Stomach (tissue), 4 donors: ENCODE results near the gene KCNJ15.

ENCODE experiments used
- EP300 ChIP-seq: sonication (generic); formaldehyde crosslinking; IDR thresholded peaks from one replicate; pipeline ENCODE4 v1.6.1; 2017; ENCODE audit warnings: antibody characterized with exemption
- TF ChIP-seq, protein P1 (sequence below), 7 experiments: fragments of 450-650 bp in 4 of 7; fragments of 200-600 bp in 3 of 7; sonication (generic) in 3 of 7; IDR thresholded peaks; one replicate each; pipeline ENCODE4 v1.5.1; 2016 to 2019; ENCODE audit warnings: antibody characterized with exemption in 7 of 7, control low read depth in 2 of 7, mild to moderate bottlenecking in 1 of 7

DNA sequence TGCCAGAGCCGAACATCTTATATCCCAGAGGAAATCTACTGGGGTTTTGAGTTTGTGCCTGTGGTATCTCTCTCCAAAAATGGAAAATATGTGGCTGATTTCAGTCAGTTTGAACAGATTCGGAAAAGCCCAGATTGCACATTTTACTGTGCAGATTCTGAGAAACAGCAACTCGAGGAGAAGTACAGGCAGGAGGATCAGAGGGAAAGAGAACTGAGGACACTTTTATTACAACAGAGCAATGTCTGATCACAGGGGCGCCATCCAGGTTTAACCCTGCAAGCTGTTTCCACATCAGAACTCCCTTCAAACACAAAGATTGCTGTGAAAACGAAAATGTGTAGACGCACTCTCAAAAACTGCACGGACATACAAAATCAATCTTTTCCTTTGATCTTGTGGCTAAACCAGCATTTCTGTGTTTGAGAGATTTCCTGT, 43.4 kb downstream of the KCNJ15 start:
- TF ChIP-seq, protein P1, sequence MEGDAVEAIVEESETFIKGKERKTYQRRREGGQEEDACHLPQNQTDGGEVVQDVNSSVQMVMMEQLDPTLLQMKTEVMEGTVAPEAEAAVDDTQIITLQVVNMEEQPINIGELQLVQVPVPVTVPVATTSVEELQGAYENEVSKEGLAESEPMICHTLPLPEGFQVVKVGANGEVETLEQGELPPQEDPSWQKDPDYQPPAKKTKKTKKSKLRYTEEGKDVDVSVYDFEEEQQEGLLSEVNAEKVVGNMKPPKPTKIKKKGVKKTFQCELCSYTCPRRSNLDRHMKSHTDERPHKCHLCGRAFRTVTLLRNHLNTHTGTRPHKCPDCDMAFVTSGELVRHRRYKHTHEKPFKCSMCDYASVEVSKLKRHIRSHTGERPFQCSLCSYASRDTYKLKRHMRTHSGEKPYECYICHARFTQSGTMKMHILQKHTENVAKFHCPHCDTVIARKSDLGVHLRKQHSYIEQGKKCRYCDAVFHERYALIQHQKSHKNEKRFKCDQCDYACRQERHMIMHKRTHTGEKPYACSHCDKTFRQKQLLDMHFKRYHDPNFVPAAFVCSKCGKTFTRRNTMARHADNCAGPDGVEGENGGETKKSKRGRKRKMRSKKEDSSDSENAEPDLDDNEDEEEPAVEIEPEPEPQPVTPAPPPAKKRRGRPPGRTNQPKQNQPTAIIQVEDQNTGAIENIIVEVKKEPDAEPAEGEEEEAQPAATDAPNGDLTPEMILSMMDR (IDR thresholded peaks at IDR 0.05) = no peak
- TF ChIP-seq EP300 = no peak
